GM19395 (cell line): Measurements from ENCODE around the gene CYYR1.

ENCODE experiments used
- ATAC-seq: cut with Tn5 transposase; IDR thresholded peaks from one replicate; pipeline ENCODE4 v1.9.1; 2021; ENCODE audit warnings: mild to moderate bottlenecking, moderate library complexity; ENCODE audit not compliant: unreplicated experiment

The CYYR1 gene

GRCh38 chr21:26554365-26554764 lies 18.7 kb downstream of the CYYR1 start:
- no peak for ATAC-seq

DNA sequence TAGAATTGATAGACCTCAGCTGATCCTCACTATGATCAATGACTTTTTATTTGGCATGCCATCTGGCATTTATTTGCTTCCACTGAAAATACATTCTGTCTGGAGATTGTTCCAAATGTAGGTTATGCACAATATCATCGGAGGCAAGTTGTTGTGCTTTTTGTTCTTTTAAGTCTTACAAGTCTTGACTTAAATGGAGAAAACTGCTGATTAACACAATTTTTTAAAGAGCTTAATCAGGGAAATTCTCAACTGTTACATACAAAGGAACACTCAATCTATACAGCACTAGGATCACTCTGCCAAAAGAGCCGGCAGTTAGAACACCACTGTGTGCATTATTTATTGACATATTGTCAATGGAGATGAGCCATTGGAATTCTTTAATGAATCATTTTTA lies 19.2 kb downstream of the CYYR1 start:
- no peak for ATAC-seq

DNA sequence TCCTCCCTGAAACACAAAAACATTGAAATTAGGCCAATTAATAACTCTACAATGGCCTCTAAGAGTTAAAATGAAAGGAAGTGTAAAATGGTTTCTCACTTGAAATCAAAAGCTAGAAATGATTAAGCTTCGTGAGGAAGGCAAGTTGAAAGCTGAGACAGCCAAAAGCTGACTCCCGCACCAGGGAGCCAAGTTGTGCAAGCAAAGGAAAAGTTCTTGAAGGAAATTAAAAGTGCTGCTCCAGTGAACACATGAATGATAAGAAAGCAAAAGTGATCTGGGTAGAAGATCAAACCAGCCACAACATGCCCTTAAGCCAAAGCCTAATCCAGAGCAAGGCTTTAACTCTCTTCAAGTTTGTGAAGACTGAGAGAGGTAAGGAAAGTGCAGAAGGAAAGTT lies 22.8 kb downstream of the CYYR1 start:
- ATAC-seq, result no peak

DNA sequence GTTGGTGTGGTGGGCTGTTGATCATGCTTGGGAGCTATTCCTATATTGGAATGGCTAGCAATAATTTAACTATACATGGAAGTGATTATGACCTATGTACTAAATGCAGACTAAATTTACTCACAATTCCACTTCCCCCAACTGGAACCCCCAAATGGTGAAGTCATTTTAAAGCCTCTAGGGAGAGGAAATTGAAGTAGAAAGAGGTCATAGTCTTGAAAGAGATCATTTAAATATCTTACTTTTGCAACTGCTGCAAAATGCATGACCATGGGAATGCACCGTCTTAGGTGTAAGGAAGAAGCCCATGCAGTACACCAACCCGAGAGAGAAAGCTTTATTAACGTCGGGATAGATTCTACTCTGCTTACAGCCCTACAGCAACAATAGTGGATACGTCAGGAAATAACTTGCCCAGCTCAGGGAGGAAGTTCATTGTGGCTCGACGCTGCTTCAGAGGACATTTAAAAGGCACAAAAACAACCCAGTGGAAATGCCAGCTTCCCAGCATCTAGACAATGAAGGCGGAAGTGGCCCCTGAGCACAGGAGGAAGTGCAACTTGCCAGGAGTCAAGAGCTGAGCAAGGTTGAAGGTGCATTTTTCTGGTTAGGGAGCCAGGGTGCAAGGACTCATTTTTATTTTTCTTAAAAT lies 26.5 kb downstream of the CYYR1 start:
- ATAC-seq, result no peak

DNA sequence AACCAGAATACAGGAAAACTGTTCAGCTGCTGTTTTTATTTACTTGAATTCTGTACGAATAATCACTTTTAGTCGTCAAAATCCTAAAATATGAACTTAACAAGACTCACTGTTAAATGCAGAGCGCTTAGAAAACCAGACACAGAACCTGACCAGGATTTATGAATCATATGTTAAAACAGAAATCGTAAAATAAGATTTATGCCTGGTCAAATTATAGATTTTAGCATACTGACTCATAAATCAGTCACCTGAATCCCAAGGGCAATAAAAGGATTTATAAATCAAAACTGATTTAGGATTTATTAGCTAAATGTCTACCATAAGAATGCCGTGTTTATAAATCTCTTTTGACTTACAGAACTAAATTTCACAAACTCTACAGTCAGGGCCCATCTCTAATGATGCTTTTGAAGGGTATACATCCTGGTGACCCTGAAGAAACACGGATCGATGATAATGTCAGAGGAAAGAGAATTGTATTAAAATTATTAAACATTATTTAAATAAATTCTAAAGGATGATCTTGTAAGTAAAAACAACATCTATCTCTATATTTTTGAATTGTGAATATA lies 28.8 kb downstream of the CYYR1 start:
- ATAC-seq, result no peak

DNA sequence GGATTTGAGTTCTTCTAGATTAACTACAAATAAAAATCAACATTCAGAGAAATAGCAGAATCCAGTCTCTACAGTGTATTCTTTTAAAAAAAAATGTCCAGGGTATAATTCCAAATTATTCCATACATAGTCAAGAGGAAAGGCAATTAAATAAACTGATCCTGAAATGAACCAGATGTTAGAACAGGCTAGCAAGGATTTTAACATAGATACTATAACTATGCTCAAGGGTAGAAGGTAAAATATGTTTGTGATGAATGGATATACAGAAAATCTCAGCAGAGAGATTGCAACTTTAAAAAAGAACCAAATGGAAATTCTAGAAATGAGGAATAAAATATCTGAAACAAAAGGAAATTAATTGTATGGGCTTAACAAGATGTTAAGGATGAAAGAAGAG lies 32.4 kb downstream of the CYYR1 start:
- no peak for ATAC-seq

DNA sequence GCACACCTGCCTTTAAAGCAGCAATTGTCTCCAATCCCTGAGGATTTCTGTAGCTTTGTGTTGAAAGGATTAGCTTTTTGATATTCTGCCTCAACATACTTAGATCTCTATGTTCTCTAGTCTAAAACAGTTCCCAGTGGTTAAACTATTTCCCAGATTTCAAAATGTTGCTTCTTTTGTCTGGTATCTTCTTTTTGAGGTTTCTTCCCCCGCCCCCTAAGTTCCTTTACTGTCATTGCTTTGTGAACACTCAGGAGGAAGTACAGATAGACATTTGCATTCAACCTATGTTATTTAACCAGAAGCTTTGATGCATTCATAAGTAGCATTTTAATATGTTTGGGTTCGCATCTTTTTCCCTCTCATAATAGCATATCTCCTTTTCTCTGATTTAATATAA lies 33.5 kb downstream of the CYYR1 start:
- no peak for ATAC-seq

GRCh38 chr21:26534517-26534916 lies 38.6 kb downstream of the CYYR1 start:
- ATAC-seq, result no peak

DNA sequence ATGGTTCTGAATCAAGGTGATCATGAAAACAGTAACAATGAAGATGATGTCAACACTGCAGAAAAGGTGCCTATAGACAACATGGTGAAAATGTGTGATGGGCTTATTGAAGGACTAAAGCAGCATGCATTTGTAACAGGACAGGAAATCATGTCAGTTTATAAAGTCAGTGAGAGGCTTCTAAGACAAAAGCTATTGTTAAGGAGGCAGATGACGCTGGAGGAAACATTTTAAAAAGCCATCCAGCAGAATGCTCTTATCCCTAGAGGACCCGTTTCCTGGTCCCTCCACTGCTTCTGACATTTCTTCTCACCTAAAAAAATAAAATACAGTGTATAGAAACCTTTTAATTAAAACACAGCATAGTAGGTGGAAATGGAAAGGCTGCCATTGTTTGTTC lies 40.9 kb downstream of the CYYR1 start:
- ATAC-seq, result no peak

- ATAC-seq, result no peak
Observed at GRCh38 chr21:26529526-26529925, 43.6 kb downstream of the CYYR1 start.

DNA sequence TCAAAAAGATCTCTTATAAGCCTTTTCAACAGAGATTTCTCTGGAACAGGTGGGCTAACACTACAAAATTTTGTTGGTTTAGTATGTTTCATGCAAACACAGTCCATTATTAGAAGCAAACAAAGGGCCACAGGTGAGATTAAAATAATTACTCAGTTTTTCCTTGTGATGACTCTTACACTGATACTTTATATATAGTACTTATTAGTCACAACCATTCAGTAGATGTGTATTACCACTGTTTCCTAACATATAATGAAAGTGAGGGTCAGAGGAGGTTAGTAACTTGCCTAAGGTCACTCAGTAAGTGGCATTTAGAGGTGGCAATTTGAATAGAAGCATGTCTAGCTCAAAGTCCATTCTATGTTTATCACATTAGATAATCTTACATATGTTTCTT lies 44.2 kb downstream of the CYYR1 start:
- no peak for ATAC-seq

- no peak for ATAC-seq
Observed at GRCh38 chr21:26522704-26523103, 50.4 kb downstream of the CYYR1 start.

- ATAC-seq, result no peak
Observed at GRCh38 chr21:26519142-26519541, 53.9 kb downstream of the CYYR1 start.

- ATAC-seq, result no peak
Observed at GRCh38 chr21:26515257-26515656, 57.8 kb downstream of the CYYR1 start.

GRCh38 chr21:26513212-26513611 lies 59.9 kb downstream of the CYYR1 start:
- ATAC-seq, result no peak

DNA sequence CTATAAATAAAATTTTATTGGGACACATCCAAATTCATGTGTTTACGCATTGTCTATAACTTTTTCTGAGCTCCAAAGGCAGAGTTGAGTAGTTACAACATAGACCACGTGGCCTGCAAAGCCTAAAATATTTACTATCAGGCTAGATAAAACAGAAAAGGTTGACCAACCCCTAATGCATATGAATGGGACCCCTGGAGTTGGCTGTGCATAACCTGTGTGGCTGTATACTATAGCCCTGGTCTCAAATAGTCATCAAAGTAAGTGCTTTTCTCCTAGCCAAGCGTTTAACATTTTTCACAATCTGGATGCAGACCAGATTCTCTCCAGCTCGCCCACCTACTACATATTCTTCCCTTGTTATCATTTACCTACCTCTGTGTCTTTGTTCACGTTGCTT lies 60.4 kb downstream of the CYYR1 start:
- no peak for ATAC-seq

DNA sequence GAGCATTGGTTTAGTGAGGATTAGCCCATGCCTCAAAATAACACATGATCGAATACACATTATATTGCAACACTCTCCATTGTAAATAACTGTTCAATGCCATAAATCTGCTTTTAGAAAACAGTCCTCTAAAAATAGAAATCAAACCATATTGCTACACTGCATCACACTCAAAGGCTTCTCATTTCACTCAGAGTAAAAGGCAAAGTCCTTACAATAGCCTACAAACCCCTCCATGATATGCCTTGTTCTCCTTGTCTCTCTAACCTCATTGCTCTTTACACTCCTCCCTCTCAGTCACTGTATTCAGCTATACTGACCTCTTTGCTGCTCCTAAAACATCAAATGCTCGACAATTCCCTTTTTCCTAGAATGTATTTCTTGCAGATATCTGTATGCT lies 64.2 kb downstream of the CYYR1 start:
- ATAC-seq, result no peak

GRCh38 chr21:26506956-26507355 lies 66.1 kb downstream of the CYYR1 start:
- no peak for ATAC-seq

- ATAC-seq, result no peak
Observed at GRCh38 chr21:26505211-26505610, 67.9 kb downstream of the CYYR1 start.

DNA sequence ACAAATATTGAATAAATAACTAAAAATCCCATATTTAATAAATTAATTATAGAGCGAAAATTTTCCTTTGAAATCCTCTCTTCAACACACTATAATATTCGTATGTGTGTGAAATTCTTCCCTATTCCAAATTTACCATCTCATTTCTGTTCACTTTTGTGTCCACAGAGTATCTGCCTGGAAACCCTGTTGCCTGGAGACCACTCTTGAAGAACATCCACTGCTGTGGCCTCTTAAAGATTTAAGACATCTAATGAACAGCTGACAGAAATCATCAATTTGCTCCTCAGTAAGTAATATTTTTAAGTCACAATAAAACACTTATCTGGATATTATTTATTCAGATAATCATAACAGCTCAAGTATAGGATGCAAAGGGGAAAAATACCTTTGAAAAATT lies 69.7 kb downstream of the CYYR1 start:
- ATAC-seq, result no peak

DNA sequence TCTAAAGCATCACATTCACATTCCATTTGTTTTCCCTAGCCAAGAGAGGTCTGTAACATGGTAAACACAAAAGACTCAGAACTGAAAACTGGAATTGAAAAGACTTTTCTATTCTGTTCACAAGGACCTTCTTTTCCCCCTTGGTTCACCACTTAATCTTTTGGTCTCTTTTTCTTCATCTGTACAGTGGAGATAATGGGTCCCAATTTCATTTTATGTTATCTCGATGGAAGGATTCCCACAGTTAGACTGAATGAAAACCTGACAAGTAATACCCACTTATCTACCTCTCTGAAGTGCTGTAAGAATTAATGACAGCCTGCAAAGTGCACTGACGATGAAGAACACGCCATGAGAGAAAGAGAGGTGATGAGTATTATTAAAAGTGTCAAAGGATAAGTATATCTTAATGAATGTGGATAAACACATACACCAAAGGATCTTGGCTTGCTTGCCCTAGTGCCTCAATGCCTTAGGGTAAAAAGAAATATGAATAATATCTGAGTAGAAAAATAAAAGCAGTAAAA lies 71.5 kb downstream of the CYYR1 start:
- ATAC-seq, result no peak

- ATAC-seq, result no peak
Observed at GRCh38 chr21:26499495-26499894, 73.6 kb downstream of the CYYR1 start.

- no peak for ATAC-seq
Observed at GRCh38 chr21:26495283-26495849, 77.7 kb downstream of the CYYR1 start.
